ENCODE data around the gene GEMIN5. TPM values are rescaled to one million over a fixed set of nuclear protein-coding genes. Genes with fewer than 3 reads are reported as not detected.

Gene GEMIN5
- total and polyA plus RNA-seq, 2 of the 13 experiments (the other 11 are each of a cell fraction or from before 2014, with no cell fraction given) = 6.6 to 28.6 TPM

- TF ChIP-seq GMEB1 (CRISPR knock-in tag; IDR thresholded peaks at IDR 0.05; ENCODE audit: borderline replicate concordance) (peak; percentile 96), ELF3 (CRISPR knock-in tag; IDR thresholded peaks at IDR 0.05) (peak; percentile 65), ZMYM4 (CRISPR knock-in tag; IDR thresholded peaks at IDR 0.05) (0 out of 2 replicates have a peak, but pooled peaks have one; percentile 65), PHF21A (CRISPR knock-in tag; IDR thresholded peaks at IDR 0.05) (peak; percentile 59; the same call in 1 of the 2 replicates), ZNF788 (CRISPR knock-in tag; IDR thresholded peaks at IDR 0.05; ENCODE audit: borderline replicate concordance) (peak; percentile 67; the same call in 1 of the 2 replicates), ZNF263 (CRISPR knock-in tag; IDR thresholded peaks at IDR 0.05) (peak; percentile 42; the same call in 1 of the 2 replicates), SRSF4 (IDR thresholded peaks at IDR 0.05; ENCODE audit: low read depth, low read length, poor library complexity, severe bottlenecking) (no peak), RELA (CRISPR knock-in tag; IDR thresholded peaks at IDR 0.05) (no peak), ZNF772 (CRISPR knock-in tag; IDR thresholded peaks at IDR 0.05) (peak; percentile 78), ZNF563 (CRISPR knock-in tag; IDR thresholded peaks at IDR 0.05) (peak; percentile 83), EEA1 (CRISPR knock-in tag; IDR thresholded peaks at IDR 0.05; ENCODE audit: borderline replicate concordance) (peak; percentile 56; the same call in 1 of the 2 replicates), ZNF331 (CRISPR knock-in tag; IDR thresholded peaks at IDR 0.05) (peak; percentile 80; the same call in 1 of the 2 replicates), ZNF589 (CRISPR knock-in tag; conservative IDR thresholded peaks at IDR 0.05) (peak; percentile 65; the same call in 1 of the 2 replicates), PBX3 (CRISPR knock-in tag; IDR thresholded peaks at IDR 0.05; ENCODE audit: borderline replicate concordance) (no peak; the same call in 1 of the 2 replicates), KAT8 (CRISPR knock-in tag; IDR thresholded peaks at IDR 0.05) (peak; percentile 80), ZSCAN9 (CRISPR knock-in tag; IDR thresholded peaks at IDR 0.05; ENCODE audit: borderline replicate concordance) (peak; percentile 74; the same call in 1 of the 2 replicates), SOX5 (CRISPR knock-in tag; IDR thresholded peaks at IDR 0.05; ENCODE audit: borderline replicate concordance) (no peak; the same call in 1 of the 2 replicates), ZNF616 (CRISPR knock-in tag; IDR thresholded peaks at IDR 0.05; ENCODE audit: low read depth) (peak; percentile 71; the same call in 1 of the 2 replicates), ATF4 (CRISPR knock-in tag; IDR thresholded peaks at IDR 0.05) (peak in 1 of 2 experiments; percentile 63; a peak in 1 of 4 replicates), NCOA2 (CRISPR knock-in tag; IDR thresholded peaks at IDR 0.05) (peak; percentile 44), MIER3 (CRISPR knock-in tag; IDR thresholded peaks at IDR 0.05; ENCODE audit: borderline replicate concordance) (peak; percentile 67; the same call in 1 of the 2 replicates), ATF6 (CRISPR knock-in tag; conservative IDR thresholded peaks at IDR 0.05) (no peak), POLR2A (IDR thresholded peaks at IDR 0.05; ENCODE audit: insufficient read depth in 1 of 2, low read depth in 2 of 2, low read length in 2 of 2) (peak; percentile 73 to 83), ZNF234 (CRISPR knock-in tag; conservative IDR thresholded peaks at IDR 0.05) (0 out of 2 replicates have a peak, but pooled peaks have one; percentile 18)
Observed at GRCh38 chr5:154858297-154858971, 79.6 kb downstream of the GEMIN5 start, which contains the start of gene CNOT8 (continued).

All from HepG2 (cell line).